ENCODE data around the gene PAM.

PAM gene

GRCh38 chr5:102801371-102801770 lies 46.3 kb downstream of the PAM start:
- TF ChIP-seq POLR2A (IDR thresholded peaks at IDR 0.05; ENCODE audit: low read depth, low read length): no peak
- TF ChIP-seq POLR2AphosphoS5 (IDR thresholded peaks at IDR 0.05; ENCODE audit: low read depth, low read length): no peak
- TF ChIP-seq TAF1 (IDR thresholded peaks at IDR 0.05; ENCODE audit: borderline replicate concordance, low read depth, low read length): no peak
- DNase-seq (ENCODE audit: insufficient read length) (no peak), FAIRE-seq (peak; percentile 44)

GRCh38 chr5:102802708-102803458 lies 47.8 kb downstream of the PAM start:
- no peak for TF ChIP-seq POLR2A (IDR thresholded peaks at IDR 0.05; ENCODE audit: low read depth, low read length)
- peak; percentile 17 for FAIRE-seq
- DNase-seq (ENCODE audit: insufficient read length): no peak

GRCh38 chr5:102807878-102808502 lies 52.9 kb downstream of the PAM start:
- DNase-seq (ENCODE audit: insufficient read length): no peak
- FAIRE-seq: no peak
- TF ChIP-seq POLR2A (IDR thresholded peaks at IDR 0.05; ENCODE audit: low read depth, low read length): no peak
- TF ChIP-seq POLR2AphosphoS5 (IDR thresholded peaks at IDR 0.05; ENCODE audit: low read depth, low read length): no peak
- TF ChIP-seq TAF1 (IDR thresholded peaks at IDR 0.05; ENCODE audit: borderline replicate concordance, low read depth, low read length): no peak

GRCh38 chr5:102809033-102809432 lies 53.9 kb downstream of the PAM start:
- TF ChIP-seq POLR2AphosphoS5 (IDR thresholded peaks at IDR 0.05; ENCODE audit: low read depth, low read length) (no peak), TAF1 (IDR thresholded peaks at IDR 0.05; ENCODE audit: borderline replicate concordance, low read depth, low read length) (no peak), POLR2A (IDR thresholded peaks at IDR 0.05; ENCODE audit: low read depth, low read length) (no peak)
- FAIRE-seq (no peak), DNase-seq (ENCODE audit: insufficient read length) (no peak)

GRCh38 chr5:102811972-102812371 lies 56.9 kb downstream of the PAM start:
- TF ChIP-seq TAF1 (IDR thresholded peaks at IDR 0.05; ENCODE audit: borderline replicate concordance, low read depth, low read length) (no peak), POLR2A (IDR thresholded peaks at IDR 0.05; ENCODE audit: low read depth, low read length) (no peak), POLR2AphosphoS5 (IDR thresholded peaks at IDR 0.05; ENCODE audit: low read depth, low read length) (no peak)
- FAIRE-seq: no peak
- no peak for DNase-seq (ENCODE audit: insufficient read length)

- DNase-seq (ENCODE audit: insufficient read length): no peak
- FAIRE-seq: no peak
- no peak for TF ChIP-seq POLR2A (IDR thresholded peaks at IDR 0.05; ENCODE audit: low read depth, low read length)
- TF ChIP-seq TAF1 (IDR thresholded peaks at IDR 0.05; ENCODE audit: borderline replicate concordance, low read depth, low read length): no peak
- no peak for TF ChIP-seq POLR2AphosphoS5 (IDR thresholded peaks at IDR 0.05; ENCODE audit: low read depth, low read length)
Observed at GRCh38 chr5:102813740-102814139, 58.6 kb downstream of the PAM start.

- DNase-seq (ENCODE audit: insufficient read length): no peak
- no peak for TF ChIP-seq POLR2A (IDR thresholded peaks at IDR 0.05; ENCODE audit: low read depth, low read length)
- no peak for TF ChIP-seq POLR2AphosphoS5 (IDR thresholded peaks at IDR 0.05; ENCODE audit: low read depth, low read length)
- no peak for TF ChIP-seq TAF1 (IDR thresholded peaks at IDR 0.05; ENCODE audit: borderline replicate concordance, low read depth, low read length)
- peak; percentile 71 for FAIRE-seq
Observed at GRCh38 chr5:102815084-102815483, 60.0 kb downstream of the PAM start.

- DNase-seq (ENCODE audit: insufficient read length) (no peak), FAIRE-seq (no peak)
- no peak for TF ChIP-seq POLR2AphosphoS5 (IDR thresholded peaks at IDR 0.05; ENCODE audit: low read depth, low read length)
- no peak for TF ChIP-seq POLR2A (IDR thresholded peaks at IDR 0.05; ENCODE audit: low read depth, low read length)
- TF ChIP-seq TAF1 (IDR thresholded peaks at IDR 0.05; ENCODE audit: borderline replicate concordance, low read depth, low read length): no peak
Observed at GRCh38 chr5:102815540-102816332, 60.6 kb downstream of the PAM start.

- DNase-seq (ENCODE audit: insufficient read length): no peak
- no peak for FAIRE-seq
- TF ChIP-seq TAF1 (IDR thresholded peaks at IDR 0.05; ENCODE audit: borderline replicate concordance, low read depth, low read length) (no peak), POLR2AphosphoS5 (IDR thresholded peaks at IDR 0.05; ENCODE audit: low read depth, low read length) (no peak), POLR2A (IDR thresholded peaks at IDR 0.05; ENCODE audit: low read depth, low read length) (no peak)
Observed at GRCh38 chr5:102818345-102818744, 63.2 kb downstream of the PAM start.

GRCh38 chr5:102818934-102819333 lies 63.8 kb downstream of the PAM start:
- no peak for DNase-seq (ENCODE audit: insufficient read length)
- no peak for FAIRE-seq
- TF ChIP-seq TAF1 (IDR thresholded peaks at IDR 0.05; ENCODE audit: borderline replicate concordance, low read depth, low read length) (no peak), POLR2A (IDR thresholded peaks at IDR 0.05; ENCODE audit: low read depth, low read length) (no peak), POLR2AphosphoS5 (IDR thresholded peaks at IDR 0.05; ENCODE audit: low read depth, low read length) (no peak)

- DNase-seq (ENCODE audit: insufficient read length) (no peak), FAIRE-seq (no peak)
- TF ChIP-seq POLR2A (IDR thresholded peaks at IDR 0.05; ENCODE audit: low read depth, low read length): no peak
- TF ChIP-seq POLR2AphosphoS5 (IDR thresholded peaks at IDR 0.05; ENCODE audit: low read depth, low read length): no peak
- TF ChIP-seq TAF1 (IDR thresholded peaks at IDR 0.05; ENCODE audit: borderline replicate concordance, low read depth, low read length): no peak
Observed at GRCh38 chr5:102819634-102820033, 64.5 kb downstream of the PAM start.

Data from GM12892 (cell line).